ENCODE measurements around the gene TSPAN4.
A peak's percentile ranks its signal among the peaks of the same experiment; 100 is the strongest.

DNA sequence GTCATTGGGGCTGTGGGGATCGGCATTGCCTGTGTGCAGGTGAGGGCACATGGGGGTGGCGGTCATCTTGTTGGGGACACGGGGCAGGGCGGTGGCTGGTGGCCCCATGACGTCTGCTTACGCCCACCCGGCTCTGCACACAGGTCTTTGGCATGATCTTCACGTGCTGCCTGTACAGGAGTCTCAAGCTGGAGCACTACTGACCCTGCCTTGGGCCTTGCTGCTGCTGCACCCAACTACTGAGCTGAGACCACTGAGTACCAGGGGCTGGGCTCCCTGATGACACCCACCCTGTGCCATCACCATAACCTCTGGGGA, 4.7 kb upstream of the TSPAN4 start:
- TF ChIP-seq POLR2A (IDR thresholded peaks at IDR 0.05; ENCODE audit: low read length) = peak; percentile 1
- TF ChIP-seq GATA1 (IDR thresholded peaks at IDR 0.05; ENCODE audit: low read depth, low read length) = no peak
